Activated CD4-positive, alpha-beta T cell treated with anti-CD3 and anti-CD28 coated beads, Interleukin-2, amount 50 U/mL, for 16 hours (primary cell): Measurements from ENCODE around the gene FADS1.

Experiments used
- DNase-seq: peaks from one replicate; pipeline ENCODE4 v3.0.0-alpha.2; 2020

The FADS1 gene

DNA sequence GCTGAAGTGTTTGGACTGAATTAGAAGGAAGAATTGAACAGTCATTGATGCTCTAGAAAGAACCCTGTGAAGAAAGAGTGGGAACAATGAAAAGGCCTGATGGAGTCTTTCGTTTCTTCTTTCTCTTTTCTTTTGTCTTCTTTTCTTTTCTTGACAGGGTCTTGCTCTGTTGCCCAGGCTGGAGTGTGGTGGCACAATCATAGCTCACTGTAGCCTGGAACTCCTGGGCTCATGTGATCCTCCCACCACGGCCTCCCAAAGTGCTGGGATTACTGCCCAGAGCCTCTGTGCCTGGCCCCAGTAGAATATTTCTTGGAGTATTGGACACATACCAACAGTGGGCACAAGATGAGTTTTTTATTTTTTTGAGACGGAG, 23.0 kb downstream of the FADS1 start:
- no peak for DNase-seq

DNA sequence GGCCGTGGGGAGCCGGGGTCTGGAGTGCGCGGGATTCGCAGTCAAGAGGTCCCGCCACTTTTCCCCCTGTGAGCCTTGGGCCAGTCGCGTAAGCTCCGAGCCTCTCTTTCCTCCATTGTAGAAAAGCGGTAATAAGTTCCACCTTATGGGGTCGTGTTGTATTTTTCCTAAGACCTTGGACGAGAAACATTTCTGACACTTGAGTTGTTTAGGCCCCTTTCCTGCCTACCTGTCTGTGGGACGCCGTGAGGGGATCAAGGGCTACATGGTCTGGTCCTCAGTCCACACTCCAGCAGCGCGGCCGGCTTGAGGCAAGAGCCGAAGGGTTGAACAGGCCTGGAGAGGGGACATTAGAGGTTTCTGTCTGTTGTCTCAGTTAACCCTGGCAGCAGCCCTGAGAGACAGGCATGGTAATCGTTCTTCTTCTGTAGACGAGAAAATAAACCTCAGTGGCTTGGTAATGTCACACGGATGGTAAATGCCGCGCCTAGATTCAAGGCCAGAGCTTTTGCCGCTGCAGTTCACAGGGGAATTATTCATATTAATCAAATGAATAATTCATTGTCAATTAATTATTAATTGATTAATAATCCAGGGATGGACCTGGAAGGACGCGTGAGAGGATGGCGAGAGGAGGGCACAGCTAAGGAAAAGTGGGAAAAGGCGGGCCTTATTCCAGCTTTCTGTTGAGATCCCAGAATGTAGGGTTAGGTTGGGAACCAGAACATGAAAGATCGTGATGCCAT, 23.5 kb downstream of the FADS1 start:
- DNase-seq: peak; percentile 15

DNA sequence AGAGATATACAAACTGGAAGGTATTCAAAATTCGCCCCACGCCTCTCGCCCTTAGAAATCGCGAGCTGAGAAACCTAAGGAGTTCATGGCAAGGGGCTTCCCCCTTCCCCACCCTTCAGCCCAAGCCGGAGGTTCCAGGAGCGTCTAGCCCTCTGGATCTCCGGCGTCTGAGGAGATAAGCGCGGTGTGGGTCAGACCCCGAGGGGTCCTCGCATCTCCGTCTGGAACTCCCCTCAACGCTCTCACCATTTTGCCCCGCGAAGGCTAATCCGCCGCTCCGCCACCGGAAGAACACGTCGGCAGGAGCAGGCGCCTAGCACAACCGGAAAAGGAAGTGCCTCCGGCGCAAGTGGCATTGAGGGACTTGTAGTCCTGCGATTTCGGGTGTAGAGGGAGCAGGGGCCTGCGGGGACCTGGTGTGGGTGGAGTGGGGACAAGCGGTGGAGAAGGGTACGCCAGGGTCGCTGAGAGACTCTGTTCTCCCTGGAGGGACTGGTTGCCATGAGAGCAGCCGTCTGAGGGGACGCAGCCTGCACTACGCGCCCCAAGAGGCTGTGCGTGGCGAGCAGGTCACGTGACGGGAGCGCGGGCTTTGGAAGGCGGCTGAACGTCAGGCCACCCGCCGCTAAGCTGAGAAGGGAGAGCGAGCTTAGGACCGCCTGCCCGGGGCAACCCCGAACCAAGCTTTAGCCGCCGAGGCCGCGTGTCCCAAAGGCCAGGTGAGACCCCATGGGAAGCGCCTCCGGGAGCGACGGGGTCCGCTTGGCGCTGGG, 24.3 kb downstream of the FADS1 start, which contains the start of the genes FEN1 and TMEM258:
FEN1 (plus strand) TSS at position 602 of the 773 bp plus-strand sequence. CDS start 2,451 bp downstream, outside the sequence.
TMEM258 (minus strand) TSS at position 290 of the 773 bp plus-strand sequence; CDS start at position 249, 41 bp downstream.
- DNase-seq: peak; percentile 91

DNA sequence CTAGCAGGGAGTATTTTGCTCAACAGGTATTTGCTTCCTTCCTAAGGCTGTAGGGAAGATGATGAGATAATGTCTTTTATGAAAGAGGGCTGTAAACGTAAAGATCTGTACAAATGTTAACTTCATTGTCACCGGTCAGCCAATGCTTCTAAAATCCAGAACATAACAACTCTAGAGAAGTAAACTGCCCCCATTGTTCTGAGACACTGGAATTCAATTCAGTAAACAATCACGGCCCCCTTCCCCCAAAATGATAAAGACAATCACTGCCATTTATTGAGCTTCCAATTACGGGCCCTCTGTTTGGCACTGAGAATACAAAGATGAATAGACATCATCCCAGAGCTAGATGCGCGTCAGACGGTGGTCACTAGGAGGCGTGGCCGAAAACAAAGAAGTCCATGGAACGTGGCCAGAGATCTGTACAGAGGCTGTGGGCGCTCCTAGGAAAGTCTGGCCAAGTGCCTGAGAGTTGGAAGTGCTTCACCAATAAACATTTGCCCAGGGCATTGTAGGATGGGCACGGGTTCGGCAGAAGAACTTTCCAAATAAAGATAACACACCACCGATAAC, 25.0 kb downstream of the FADS1 start:
- peak; percentile 50 for DNase-seq

DNA sequence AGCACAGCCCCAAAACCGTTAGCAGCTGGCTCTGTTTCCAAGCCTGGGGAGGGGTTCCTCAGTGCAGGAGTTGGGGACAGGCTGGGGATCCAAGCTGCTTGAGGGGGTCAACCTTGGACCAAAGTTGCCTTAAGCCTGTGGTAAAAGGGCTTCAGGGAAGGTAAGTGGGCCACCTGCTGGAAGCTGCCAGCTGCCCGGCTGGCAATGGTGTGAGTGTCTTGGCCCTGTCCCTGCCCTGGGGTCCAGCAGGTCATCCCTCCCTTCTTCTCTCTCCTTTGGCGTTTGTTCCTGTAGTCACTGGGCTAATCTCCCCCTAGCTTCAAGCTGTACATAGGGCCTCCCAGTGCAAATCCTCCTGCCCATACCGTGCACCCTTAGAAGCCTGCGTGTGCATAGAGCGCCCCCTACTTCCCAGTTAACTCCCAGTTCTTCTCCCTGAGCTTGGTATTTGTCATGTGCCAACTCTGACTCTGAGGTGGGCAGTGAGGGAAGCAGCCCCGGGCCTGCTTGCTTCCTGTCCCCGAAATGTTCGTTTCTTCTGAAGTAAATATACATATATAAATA, 28.8 kb downstream of the FADS1 start:
- peak; percentile 25 for DNase-seq

DNA sequence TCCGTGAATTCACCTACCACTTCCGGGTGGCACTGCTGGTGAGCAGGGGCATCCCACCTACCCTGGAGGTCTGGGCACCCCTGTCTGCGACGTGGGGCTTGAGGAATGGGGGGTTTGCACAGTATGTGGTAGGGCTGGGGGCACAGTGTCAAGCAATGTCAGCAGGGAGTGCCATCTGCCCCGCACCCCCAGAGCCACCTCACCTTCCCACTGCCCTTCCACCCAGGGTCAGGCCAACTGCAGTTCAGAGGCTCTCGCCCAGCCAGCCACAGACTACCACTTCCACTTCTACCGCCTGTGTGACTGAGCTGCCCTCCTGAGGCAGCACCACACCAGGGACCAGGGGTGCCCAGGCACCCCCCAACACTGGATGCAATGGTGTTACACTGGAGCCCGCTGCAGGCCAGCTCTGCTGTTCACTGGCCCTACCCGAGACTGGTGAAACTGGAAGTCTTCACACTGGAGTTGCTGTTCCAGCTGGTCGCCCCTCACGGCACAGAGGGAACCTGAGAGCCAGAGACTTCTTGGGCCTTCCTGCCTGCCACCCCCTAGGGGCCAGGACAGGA, 30.9 kb downstream of the FADS1 start:
- DNase-seq: no peak

DNA sequence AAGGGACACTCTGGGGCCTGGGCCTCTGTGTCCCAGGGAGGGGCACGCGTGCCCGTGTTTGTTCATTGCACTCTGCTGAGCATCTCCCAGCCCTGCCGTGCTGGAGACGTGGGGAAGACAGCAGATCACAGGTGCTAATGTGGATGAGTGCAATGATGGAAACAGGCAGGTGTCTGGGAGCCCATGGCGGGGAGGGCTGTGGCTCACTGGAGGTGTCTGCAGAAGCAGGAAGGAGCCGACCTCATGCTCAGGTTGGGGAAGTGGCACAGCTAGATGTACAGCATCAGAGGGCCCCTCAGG, 32.3 kb downstream of the FADS1 start:
- no peak for DNase-seq

DNA sequence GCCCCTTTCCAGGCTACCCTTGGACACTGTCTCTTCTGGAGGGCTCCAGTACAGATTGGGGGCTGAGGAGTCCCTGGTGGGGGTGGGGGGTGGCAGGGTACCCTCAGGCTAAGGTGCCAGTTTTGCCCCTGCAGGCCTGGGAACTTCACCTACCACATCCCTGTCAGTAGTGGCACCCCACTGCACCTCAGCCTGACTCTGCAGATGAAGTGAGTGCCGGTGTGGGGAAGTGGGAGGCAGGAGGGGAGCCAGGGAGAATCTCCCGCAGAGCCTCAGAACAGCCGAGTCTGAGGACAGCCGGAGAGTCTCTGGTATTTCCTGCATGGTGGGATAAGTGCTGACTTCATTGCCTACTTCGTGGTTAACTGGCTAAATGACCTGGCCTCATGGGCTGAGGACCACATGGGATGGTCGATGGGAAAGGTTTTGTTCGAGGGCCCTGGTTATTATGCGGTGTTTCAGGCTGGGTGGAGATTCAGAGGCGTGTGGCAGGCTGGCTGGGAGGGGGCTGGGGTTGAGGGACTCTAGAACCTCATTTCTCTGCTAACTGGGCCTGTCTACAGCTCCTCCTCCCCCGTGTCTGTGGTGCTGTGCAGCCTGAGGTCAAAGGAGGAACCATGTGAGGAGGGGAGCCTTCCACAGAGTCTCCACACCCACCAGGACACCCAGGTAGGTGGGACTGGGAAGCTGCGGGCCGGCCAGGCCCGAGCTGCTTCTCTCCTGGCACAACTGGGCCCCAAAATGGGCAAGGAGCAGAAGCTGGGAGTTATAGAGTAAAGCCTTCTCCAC, 32.9 kb downstream of the FADS1 start:
- no peak for DNase-seq

DNA sequence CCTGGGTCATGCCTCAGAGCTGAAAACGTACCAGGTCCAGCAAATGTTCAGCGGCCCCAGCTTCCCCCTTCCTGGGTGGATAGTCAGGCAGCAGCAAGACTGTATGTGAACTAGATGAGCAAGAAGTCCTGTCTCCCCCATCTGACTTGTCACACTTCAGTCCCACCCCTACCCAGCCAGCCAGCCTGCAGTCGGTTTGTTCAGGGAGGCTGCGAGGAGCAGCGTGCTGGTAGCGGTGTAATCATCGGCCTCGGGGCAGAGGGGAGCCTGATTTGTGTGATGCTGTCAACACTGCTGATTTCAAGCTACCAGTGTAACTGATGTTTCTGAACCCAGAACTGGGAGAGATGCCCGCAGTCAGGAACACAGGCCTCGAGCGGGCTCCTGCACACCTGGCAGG, 34.0 kb downstream of the FADS1 start:
- DNase-seq: no peak

DNA sequence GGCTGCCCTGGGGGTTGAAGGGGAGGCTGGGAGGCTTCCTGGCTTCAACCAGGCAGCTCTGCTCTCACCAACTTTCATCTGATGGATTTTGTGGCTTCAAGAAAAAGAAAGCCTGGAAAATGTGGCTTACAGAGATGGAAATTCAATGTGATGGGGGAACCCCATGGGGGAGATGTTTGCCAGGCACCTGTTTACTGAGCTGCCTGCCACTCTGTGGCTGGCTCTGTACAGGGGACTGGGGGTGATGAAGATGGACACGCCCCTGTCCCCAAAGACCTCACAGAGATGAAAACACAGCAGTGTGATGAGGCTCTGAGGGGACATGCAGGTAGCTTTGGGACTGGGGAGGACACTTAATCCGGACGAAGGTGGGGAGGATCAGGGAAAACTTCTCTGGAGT, 34.5 kb downstream of the FADS1 start:
- no peak for DNase-seq

DNA sequence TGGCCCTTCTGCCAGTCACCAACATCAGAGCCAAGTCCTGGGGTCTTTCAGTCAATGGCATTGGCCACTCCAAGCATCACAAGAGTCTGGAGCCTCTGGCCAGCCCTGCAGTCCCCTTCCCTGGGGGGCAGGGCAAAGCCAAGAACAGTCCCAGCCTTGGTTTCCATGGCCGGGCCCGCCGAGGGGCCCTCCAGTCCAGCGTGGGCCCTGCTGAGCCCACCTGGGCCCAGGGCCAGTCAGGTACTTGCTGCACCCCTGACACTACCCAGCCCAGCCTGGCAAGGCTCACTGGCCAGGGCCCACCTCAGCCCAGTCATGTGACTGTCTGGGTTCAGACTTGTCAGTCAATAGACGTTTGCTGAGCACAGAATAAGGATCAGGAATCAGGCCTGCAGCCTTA, 35.2 kb downstream of the FADS1 start:
- no peak for DNase-seq

DNA sequence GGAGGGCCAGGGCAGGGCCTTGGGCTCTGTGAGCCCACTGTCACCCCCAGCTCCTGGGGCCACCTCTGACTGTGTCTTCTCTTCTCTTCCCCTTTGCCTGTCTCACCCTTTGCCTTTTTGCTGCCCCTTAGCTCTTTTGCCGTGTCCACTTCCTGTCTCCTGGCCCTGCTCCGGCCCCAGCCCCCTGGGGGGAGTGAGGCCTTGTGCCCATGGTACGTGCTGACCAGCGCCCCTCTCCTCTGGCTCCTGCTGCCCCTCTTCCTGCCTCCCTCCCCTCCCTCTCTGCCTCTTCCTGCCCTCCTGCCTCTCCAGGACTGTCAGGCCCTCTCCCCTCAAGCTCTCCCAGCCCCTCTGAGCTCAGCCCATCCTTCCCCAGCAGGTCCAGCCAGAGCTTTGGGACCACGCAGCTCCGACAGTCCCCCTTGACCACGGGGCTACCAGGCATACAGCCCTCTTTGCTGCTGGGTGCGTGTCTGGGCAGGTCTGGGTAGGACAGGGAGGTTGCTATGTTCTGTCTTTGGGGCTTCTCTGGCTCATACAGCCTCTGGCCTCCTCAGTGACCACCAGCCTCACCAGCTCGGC, 36.1 kb downstream of the FADS1 start:
- no peak for DNase-seq

DNA sequence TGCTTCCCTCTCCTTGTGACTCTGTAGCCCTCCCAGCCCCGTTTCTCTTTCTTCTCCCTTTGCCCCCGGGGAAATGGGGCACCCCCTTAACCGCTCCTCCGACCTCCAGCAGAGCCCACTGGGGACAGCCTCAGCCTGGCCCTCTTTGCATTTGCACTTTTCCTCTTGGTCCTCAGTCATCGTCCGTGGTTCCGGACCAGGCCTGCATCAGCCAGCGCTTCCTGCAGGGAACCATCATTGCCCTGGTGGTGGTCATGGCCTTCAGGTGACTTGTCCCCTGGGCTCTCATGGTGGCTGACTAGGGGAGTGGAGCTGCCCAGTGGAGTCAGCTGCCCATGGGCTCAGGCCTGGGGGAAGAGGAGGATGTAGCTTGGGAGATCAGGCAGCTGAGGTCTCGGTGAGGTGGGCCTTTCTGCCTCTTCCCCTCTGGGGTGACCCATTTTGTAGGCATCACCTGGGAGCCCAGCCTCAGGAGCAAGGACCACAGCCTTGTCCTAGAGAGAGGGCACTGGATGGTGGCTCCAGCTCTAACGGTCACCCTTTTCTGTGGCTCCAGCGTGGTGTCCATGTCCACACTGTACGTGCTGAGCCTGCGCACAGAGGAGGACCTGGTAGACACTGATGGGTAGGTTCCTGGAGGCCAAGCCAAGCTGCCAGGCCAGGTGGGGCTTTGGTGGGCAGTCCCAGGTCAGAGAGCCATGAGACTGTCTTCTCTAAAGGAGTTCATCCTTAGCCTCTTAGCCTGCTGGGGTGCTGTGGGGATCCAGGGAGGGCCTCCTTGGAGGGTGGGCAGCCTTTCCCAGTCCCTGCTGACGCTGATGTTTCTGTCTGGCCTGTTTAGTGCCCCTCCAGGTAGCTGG, 36.9 kb downstream of the FADS1 start:
- no peak for DNase-seq

DNA sequence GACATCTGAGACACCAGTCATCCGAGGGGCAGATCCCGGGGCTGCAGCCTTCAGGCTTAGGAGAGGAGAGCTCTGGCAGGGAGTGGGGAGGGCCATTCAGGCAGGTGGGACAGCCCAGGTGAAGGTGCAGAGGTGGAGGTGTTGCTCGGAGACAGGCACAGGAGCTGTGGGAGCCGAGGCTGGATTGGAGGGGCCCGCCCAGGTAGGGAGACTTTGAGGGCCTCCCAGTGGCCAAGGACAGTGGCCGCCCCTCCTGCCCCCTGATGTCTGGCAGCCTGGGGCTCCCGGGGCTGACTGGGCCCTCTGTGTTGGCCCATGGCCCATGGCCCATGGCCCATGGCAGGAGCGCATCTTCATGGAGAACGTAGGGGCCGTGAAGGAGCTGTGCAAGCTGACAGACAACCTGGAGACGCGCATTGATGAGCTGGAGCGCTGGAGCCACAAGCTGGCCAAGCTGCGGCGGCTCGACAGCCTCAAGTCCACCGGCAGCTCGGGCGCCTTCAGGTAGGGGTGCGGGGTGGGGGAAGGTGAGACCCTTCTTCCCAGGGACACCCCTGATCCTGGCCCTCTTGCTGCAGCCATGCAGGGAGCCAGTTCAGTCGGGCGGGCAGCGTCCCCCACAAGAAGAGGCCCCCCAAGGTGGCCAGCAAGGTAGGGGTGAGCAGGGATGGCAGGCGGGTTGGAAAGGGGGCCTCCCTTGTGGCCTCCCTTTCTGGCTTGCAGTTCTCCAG, 37.7 kb downstream of the FADS1 start:
- no peak for DNase-seq

DNA sequence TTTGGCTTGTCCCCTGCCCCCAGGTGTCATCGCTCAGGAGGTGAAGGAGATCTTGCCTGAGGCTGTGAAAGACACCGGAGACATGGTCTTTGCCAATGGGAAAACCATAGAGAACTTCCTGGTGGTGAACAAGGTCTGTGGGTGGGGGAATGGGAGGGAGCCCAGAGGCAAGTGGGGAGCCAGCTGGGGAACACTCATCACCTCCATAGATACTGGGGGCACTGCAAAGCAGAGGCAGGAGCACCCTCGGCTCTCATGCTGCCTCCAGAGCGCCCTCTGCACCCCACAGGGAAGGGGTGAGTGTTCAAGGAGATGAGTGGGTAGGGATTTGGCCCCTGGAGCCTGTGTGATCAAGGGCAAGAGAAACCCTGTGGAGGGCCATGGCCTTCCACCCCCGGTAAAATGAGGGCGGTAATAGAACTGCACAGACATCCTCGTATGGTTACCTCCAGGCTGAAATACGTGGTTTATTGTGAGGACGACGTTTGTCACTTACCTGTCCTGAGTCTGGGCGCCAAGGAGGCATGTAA, 38.4 kb downstream of the FADS1 start:
- no peak for DNase-seq

DNA sequence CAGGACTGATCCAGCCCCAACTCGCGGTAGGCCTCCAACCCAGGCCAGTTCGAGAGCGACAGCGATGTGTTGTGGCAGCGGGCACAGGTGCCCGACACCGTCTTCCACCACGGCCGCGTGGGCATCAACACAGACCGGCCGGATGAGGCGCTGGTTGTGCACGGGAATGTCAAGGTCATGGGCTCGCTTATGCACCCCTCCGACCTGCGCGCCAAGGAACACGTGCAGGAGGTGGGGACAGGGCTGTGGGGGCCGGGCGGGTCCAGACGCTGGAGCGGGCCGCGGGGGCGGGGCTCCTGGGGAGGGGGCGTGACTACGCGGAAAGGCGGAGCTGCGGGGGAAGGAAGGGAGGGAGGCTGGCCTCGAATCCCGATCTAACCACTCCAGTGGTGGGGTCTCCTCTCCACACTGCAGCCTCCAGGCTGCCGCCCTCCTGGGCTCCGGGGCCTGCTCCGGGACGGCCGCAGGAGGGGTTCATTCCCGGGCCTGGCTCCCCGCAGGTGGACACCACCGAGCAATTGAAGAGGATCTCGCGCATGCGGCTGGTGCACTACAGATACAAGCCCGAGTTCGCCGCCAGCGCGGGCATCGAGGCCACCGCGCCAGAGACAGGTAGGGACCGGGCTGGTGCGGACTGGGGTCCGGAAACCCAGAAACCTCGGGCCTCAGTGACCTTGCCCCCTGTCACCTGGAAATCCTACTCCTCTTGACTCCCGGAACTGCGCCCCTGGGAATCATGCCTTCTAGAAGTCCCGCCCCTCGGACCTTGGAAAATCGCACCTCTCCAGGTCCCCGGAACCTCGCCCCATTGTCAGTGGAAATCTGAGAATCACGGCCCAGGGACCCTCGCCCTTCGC, 39.3 kb downstream of the FADS1 start:
- DNase-seq: peak; percentile 52

DNA sequence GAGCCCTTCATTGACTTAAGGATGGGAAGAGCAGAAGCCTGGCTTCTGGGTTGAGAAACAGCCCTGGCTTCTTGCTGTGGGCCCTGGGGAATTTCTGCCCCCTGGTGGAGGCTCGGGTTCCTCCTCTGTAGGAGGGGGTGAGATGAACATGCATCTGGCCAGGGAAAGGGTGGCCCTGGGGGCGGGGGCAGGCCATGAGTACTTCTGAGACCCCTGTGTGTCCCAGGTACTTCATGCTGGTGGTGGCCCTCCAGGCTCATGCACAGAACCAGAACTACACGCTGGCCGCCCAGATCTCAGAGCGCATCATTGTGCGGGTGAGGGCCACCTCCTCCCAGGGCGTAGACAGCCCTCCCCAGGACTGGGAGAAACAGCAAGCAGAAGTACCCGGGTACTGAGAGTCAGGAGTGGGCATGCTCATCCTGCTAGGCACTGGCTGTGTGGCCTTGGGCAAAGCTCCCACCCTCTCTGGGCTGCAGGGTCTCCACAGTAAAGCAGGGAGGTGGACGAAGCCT, 40.2 kb downstream of the FADS1 start:
- peak; percentile 75 for DNase-seq

DNA sequence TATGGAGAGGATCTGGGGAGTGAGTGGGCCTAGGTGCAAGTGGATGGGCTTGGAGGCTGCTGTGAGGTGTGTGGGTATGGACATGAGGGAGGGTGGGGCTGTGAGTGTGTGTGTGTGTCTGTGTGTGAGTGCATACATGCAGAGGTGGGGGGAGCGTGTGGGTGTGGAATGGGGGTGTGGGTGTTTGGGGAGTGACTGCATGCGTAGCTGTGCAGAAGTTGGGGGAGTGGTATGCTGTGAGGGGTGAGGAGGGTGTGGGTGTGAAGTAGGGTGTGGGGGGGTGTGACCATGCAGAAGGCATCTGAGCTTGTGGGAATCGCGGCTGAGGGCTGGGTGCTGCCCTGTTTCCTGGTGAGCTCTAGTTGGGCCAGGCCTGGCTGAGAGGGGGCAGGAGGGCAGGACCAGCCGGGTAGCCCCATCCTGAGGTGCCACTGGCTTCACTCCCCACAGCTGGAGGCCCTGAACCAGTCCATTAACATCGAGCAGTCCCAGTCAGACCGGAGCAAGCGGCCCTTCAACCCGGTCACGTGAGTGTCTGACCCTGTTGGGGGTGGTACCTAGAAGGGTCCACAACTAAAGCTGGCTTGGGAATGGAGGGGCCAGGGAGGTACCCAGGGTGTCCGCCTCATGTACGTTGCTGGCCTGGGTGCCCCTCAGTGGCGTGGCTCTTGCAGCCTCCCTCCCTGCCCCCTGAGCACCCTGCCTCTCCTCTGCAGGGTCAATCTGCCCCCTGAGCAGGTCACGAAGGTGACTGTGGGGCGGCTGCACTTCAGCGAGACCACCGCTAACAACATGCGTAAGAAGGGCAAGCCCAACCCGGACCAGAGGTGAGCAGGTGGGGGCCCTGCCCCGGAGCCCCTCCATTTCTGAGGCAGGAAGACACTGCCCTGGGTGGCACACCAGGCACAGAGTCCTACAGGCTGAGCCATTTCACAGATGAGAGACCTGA, 40.9 kb downstream of the FADS1 start:
- no peak for DNase-seq
